Fibroblast of the aortic adventitia (primary cell): ENCODE results near the gene KLB. TPM values are rescaled to one million over a fixed set of nuclear protein-coding genes. Genes with fewer than 3 reads are reported as not detected.
"Not testable (repeated sequence)": the region's sequence is repeated elsewhere in the genome, so short reads cannot be mapped to it uniquely, and the experiment has no call there.

Experiments used
- DNase-seq: peaks from one replicate; pipeline ENCODE4 v3.0.0-alpha.2; 2010; ENCODE audit warnings: low read depth
- H3K4me3 ChIP-seq: 2 replicates; pipeline ENCODE4 v1.5.1; 2011; ENCODE audit warnings: low read depth, mild to moderate bottlenecking, control low read depth, low read length, moderate library complexity
- total RNA-seq: library from RNA; depleted of rRNA; stranded (reverse); fragments of >200 nt; gene quantifications from 2 replicates; pipeline ENCODE4 v1.2.3, GENCODE V29; 2012; ENCODE audit warnings: low replicate concordance
- TF ChIP-seq, protein P1 (sequence below): IDR thresholded peaks from 2 replicates; pipeline ENCODE4 v1.5.1; 2011; ENCODE audit warnings: mild to moderate bottlenecking, low read length, control low read depth, inconsistent platforms; ENCODE audit not compliant: insufficient read depth

The KLB gene
- total RNA-seq, result under 0.01 TPM in 1 of 2 replicates, not detected in the other

DNA sequence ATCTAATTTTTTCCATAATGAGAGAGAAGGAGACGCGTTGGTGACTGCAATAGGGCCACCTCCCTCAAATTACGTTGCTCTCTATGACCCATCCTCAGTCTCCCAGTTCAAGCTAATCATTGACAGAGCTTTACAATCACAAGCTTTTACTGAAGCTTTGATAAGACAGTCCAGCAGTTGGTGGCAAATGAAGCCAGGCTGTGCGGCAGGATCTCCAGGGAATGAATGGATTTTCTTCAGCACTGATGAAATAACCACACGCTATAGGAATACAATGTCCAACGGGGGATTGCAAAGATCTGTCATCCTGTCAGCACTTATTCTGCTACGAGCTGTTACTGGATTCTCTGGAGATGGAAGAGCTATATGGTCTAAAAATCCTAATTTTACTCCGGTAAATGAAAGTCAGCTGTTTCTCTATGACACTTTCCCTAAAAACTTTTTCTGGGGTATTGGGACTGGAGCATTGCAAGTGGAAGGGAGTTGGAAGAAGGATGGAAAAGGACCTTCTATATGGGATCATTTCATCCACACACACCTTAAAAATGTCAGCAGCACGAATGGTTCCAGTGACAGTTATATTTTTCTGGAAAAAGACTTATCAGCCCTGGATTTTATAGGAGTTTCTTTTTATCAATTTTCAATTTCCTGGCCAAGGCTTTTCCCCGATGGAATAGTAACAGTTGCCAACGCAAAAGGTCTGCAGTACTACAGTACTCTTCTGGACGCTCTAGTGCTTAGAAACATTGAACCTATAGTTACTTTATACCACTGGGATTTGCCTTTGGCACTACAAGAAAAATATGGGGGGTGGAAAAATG, at the start of gene KLB:
Gene KLB, plus strand, starts transcription at position 168 of the 821 bp plus-strand sequence. Its CDS starts 20 bp downstream, at position 188.
- peak; percentile 36 for DNase-seq
- no peak within 1 kb of the TSS for H3K4me3 ChIP-seq
- TF ChIP-seq, protein P1, sequence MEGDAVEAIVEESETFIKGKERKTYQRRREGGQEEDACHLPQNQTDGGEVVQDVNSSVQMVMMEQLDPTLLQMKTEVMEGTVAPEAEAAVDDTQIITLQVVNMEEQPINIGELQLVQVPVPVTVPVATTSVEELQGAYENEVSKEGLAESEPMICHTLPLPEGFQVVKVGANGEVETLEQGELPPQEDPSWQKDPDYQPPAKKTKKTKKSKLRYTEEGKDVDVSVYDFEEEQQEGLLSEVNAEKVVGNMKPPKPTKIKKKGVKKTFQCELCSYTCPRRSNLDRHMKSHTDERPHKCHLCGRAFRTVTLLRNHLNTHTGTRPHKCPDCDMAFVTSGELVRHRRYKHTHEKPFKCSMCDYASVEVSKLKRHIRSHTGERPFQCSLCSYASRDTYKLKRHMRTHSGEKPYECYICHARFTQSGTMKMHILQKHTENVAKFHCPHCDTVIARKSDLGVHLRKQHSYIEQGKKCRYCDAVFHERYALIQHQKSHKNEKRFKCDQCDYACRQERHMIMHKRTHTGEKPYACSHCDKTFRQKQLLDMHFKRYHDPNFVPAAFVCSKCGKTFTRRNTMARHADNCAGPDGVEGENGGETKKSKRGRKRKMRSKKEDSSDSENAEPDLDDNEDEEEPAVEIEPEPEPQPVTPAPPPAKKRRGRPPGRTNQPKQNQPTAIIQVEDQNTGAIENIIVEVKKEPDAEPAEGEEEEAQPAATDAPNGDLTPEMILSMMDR, result no peak

DNA sequence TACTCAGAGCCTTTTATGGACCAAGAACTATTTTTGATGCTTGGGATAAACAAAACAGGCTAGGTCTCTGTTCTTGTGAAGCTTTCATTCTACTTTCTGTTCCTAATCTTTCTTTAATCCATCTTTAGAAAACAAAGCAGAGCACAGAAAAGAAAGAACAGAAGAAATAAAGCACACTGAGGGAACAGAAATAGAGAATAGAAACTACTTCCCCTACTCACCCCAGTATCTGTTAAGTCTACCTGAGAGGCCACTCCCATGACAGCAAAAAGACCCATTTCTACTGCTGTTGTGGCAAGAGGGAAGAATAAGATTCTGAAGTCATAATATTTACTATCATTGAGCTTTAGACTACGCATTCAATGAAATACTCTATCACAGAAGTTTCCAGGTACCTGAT, 49.7 kb upstream of the KLB start:
- TF ChIP-seq, protein P1, result no peak
- no peak overlapping the region for H3K4me3 ChIP-seq

DNA sequence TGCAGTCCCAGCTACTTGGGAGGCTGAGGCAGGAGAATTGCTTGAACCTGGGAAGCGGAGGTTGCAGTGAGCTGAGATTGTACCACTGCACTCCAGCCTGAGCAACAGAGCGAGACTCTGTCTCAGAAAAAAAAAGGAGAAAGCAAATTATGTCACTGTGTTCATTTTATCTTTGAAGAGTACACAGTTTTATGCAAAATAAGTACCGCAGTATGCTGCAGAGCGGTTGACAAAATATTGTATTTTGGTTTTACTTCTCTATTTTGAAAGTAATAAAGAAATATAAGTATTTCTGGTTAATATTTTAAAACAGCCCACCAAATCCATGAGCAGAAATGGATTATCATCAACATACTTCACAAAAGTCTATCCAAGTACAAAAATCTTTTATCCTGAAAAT, 46.1 kb upstream of the KLB start:
- not testable (repeated sequence) for H3K4me3 ChIP-seq, DNase-seq

More for the DNA sequence above, 49.7 kb upstream of the KLB start:
- DNase-seq, result no peak

DNA sequence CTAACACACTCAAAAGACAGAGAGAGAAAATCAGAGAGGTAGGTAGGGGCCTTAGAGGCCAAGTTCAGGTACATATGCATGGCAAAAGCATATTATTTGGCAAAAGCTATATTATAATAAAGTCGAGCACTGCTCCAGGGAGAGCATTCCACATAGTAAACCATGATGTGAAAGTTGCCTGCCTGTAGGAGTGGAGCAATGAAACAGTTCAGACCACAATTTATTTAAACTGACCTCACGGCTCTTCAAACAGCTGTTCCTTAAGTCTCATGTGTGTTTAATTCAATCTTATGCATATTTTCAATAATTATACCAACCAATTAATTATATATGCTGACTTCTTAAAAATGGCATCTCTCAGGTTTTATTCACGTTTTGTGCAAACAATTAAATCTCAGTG, 43.9 kb upstream of the KLB start:
- TF ChIP-seq, protein P1, result no peak
- DNase-seq, result no peak

DNA sequence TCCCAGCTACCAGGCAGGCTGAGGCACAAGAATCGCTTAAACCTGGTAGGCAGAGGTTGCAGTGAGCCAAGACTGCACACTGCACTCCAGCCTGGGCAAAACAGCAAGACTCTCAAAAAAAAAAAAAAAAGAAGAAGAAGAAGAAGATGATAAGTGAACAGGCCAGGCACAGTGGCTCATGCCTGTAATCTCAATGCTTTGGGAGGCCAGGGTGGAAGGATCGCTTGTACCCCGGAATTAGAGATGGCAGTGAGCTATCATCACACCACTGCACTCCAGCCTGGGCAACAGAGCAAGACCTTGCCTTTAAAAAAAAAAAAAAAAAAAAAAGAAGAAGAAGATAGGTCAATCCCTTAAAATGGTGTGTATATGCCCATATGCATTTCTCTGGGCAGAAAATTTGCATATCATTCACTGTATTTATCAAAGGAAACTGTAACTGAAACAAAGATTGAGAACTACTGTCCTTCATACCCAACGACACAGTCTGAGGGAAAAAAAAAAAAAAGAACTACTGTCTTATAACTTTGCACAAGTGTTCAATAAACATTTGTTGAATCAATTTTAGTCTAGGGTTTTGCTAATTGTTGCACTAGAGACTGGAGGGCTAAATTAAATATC, 42.8 kb upstream of the KLB start:
- no peak for DNase-seq
- no peak overlapping the region for H3K4me3 ChIP-seq
- TF ChIP-seq, protein P1, result no peak

More for the DNA sequence above, 43.9 kb upstream of the KLB start:
- H3K4me3 ChIP-seq, result no peak overlapping the region

DNA sequence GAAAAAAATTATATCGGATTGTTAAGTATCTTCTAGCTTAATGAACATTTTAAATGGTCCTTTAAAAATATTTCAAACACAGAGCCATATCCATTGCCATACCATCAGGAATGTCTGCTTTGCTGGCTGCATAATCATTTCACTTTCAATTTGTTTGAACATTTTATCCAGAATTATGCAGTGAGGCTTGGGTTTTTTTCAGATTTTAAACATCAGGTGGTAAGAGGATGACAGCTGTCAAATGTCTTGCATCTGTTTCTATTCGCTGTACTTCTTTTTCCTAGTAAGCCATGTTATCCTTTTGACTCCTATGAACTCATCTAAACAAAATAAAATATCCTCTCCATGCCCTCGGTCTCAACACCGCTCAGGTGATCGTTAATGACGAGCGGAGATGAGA, 41.4 kb upstream of the KLB start:
- peak overlapping the region; percentile 95 for H3K4me3 ChIP-seq
- TF ChIP-seq, protein P1, result no peak
- DNase-seq, result no peak
